HG02798 (cell line): ENCODE measurements around the gene ARHGEF17.
"Not testable (repeated sequence)": the region's sequence is repeated elsewhere in the genome, so short reads cannot be mapped to it uniquely, and the experiment has no call there.

Experiments used
- ATAC-seq: cut with Tn5 transposase; IDR thresholded peaks from one replicate; pipeline ENCODE4 v1.9.1; 2021; ENCODE audit warnings: mild to moderate bottlenecking; ENCODE audit not compliant: unreplicated experiment, poor library complexity

Gene ARHGEF17, protein sequence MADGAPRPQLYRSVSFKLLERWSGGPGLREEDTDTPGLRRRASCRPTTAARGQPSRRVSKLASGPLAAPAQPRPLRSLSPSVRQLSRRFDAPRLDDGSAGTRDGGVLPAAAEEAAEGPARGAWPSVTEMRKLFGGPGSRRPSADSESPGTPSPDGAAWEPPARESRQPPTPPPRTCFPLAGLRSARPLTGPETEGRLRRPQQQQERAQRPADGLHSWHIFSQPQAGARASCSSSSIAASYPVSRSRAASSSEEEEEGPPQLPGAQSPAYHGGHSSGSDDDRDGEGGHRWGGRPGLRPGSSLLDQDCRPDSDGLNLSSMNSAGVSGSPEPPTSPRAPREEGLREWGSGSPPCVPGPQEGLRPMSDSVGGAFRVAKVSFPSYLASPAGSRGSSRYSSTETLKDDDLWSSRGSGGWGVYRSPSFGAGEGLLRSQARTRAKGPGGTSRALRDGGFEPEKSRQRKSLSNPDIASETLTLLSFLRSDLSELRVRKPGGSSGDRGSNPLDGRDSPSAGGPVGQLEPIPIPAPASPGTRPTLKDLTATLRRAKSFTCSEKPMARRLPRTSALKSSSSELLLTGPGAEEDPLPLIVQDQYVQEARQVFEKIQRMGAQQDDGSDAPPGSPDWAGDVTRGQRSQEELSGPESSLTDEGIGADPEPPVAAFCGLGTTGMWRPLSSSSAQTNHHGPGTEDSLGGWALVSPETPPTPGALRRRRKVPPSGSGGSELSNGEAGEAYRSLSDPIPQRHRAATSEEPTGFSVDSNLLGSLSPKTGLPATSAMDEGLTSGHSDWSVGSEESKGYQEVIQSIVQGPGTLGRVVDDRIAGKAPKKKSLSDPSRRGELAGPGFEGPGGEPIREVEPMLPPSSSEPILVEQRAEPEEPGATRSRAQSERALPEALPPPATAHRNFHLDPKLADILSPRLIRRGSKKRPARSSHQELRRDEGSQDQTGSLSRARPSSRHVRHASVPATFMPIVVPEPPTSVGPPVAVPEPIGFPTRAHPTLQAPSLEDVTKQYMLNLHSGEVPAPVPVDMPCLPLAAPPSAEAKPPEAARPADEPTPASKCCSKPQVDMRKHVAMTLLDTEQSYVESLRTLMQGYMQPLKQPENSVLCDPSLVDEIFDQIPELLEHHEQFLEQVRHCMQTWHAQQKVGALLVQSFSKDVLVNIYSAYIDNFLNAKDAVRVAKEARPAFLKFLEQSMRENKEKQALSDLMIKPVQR (N-terminal part only)

DNA sequence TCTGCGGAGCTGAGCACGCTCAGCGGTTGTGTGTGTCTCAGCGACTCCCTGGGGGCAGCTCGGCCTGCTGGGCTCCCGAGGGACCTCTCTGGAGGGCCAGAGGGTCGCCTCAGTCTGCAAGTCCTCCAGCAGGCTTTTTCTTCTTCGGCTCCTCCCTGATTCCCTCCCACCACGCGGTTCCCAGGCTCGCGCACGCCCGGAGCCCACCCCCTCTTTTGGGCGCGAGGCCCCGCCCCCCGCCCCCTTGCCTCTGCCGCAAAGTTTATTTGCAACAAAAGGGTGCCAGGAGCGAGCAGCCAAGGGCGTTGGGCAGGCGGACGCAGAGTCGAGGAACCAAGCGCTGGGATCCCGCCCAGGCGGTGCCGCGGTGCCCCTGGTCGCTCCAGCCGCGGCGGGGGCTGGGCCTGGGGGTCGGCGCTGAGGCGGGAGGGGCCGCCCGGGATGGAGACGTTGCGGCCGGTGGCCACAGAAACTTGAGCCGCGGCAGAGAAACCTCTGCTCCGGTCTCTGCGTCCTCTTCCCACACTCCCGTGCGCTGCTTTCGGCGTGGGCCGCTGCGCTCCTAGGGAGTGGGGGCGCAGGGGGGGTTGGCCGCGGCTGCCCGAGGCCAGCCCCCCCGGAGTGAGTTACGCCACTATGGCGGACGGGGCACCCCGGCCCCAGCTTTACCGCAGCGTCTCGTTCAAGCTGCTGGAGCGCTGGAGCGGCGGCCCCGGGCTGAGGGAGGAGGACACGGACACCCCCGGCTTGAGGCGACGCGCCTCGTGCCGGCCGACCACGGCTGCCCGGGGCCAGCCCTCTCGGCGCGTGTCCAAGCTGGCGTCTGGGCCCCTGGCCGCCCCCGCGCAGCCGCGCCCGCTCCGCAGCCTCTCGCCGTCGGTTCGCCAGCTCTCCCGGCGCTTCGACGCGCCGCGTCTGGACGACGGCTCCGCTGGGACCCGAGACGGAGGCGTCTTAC, at the start of gene ARHGEF17:
TSS of gene ARHGEF17 (plus strand) at position 274 of the 958 bp plus-strand sequence. CDS start at position 637, 363 bp downstream.
- ATAC-seq: peak; percentile 25

DNA sequence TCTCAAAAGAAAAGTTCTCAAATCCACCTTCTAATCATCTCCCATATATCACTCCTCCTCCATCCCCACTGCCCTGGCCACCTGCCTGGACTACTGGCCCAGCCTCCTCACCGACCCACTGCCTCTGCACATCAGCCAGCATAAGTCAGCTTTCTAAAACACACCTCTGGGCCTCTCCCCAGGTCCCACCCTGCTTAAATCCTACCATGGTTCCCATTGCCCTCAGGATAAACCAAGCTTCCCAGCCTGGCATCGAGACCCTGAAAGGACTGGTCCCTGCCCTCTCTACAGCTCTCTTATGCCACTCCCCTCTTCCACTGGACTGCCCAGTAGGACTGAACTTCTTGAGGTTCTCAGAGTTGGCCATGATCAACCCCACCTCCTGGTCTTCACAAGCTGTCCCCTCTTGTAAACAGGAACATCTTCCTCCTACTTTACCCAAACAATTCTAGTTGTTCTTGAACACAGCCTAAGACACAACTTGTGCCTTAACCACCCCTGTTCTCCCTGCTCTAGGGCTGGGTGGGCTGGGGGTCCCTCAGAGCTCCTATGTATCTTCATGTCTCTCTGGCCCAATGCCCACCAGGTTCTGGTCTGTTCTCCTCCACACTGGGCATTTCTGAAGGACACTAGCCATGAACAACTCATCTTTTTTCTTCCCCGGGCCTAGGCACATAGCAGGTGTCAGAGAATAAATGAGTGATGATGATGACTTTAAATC, 48.5 kb upstream of the ARHGEF17 start:
- ATAC-seq: no peak

DNA sequence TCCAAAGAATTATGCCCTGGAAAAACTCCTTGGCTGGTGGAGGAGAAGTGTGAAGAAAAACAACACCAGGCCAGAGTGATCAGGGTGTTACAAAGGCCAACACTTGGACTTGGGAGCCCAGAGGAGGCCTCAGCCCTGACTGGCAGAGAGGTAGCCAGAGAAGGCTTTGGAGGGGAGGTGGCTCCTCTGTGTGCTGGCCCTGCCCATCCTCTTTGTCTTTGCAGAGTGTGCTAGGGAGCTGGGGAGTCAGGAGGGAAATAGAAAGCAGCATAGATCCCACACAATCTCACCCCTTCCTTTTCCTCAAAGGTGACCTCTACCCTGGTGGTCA, 48.0 kb upstream of the ARHGEF17 start:
- no peak for ATAC-seq

DNA sequence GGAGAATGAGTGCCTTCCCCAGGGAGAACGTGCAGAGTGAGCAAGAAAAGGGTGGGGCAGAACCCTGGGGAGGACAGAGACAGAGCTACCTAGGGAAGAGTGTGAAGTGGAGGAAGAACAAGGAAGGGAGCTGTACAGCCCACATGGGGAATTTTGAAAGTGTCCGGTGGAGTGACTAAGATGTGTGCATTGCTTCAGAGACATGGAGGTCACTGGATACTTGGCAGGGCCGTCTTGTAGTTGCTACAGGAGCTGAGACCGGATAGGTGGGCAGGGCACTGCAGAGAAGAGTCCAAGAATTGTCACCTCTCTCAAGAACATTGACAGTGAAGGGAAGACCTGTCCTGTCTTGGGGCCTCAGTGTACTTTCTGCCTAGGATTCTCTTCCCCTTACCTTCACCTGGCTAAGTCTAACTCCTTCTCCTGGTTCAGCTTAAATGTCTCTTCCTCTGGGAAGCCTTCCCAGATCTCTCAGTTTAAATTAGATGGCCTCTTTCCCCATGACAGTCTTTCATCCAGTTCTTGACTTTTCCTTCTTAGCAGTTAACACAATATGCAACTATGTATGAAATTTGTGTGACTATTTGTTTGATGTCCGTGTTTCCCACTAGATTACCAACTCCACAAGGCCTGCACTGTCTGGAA, 45.1 kb upstream of the ARHGEF17 start:
- ATAC-seq: no peak

DNA sequence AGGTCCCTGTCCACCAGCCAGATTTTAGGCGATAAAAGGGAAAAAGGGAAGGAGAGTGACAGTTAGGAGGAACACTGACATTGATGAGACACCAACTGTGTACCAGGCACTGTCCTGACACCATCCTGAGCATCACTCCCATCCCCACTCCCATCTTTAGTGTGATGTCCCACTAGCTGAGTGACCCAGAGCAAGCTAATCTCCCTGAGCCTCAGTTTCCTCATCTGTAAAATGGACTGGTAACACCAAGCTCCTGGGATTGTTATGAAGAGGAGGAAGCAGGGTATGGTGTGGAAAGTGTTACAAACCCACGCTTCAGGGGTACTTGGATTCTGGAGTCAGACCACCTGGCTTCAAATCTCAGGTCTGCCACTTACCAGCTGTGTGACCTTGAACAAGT, 44.4 kb upstream of the ARHGEF17 start:
- ATAC-seq: no peak

DNA sequence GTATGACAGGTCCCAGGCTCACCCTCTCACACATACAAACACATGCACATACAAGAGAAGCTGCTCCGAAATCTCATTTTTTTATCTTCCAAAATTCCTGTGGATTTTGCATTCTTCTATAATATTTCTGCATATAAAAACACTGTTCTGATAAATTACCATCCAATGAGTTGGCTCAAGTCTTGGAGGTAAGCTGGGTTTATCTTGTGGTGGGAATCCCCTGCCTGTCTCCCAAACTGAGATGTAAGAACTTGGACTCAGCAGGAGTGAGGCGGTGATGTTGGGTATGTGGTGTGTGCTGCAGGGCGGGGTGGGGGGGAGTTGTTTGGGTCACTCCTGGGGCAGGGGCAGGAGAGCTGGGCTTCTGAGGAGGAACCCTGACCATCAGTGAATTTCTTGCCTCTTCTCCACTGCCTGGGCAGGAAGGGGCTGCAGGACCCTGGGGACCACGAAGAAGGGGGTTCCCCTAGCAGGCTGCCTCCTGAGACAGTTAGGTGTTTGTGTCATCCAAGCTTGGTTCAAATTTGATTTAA, 42.7 kb upstream of the ARHGEF17 start:
- no peak for ATAC-seq

DNA sequence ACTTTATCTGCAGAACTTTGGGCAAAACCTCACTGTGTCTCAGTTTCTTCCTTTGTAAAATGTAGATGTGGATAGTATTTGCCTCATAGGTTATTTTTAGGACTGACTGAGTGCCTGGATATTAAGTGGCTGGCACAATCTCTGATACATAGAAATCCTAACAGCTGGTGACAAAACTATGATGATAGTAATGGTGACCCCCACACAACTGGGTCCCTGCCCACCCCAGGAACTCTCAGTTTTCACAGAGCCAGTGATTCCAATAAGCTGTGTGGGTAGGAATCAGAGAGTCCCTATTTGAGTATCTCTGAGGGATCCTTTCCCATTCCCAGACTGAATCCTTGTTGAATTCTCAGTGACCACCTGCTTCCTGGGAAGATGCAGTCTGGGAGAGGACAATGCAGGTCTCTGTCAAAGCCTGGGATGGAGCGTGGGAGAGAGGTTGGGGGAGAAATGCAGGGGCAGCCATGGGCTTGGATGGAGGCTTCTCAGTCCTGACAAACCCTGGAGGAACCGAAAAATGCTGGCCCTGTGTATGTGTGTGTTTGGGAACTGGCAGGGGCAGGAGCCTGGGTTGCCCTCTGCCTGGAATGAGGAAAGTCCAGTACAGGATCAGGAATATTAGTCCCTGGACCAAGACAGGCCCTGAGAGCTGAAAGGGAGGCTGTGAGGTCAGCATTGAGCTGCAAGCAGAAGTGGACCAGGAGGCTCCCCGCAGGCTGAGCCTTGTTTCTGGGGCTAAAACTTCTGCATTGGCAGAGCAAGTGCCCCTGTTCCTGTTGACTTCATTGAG, 42.0 kb upstream of the ARHGEF17 start:
- ATAC-seq: no peak

DNA sequence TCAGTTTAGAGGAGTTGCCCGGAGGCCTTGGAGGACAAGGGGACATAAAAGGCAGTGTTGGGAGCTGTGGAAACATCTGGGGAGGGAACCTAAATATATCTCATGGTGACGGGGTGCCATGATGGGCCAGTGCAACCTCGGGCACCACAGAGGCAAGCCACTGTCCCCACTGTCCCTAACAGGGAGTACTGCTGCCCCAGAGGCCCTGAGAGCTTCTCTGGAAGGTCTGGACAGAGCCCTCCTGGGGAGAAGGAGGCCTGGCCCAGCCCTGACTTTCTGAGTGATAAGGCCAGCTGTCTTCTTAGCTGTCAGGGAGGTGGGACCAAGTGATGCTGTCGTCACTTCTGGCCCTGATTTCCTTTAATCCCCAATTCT, 41.4 kb upstream of the ARHGEF17 start:
- no peak for ATAC-seq

DNA sequence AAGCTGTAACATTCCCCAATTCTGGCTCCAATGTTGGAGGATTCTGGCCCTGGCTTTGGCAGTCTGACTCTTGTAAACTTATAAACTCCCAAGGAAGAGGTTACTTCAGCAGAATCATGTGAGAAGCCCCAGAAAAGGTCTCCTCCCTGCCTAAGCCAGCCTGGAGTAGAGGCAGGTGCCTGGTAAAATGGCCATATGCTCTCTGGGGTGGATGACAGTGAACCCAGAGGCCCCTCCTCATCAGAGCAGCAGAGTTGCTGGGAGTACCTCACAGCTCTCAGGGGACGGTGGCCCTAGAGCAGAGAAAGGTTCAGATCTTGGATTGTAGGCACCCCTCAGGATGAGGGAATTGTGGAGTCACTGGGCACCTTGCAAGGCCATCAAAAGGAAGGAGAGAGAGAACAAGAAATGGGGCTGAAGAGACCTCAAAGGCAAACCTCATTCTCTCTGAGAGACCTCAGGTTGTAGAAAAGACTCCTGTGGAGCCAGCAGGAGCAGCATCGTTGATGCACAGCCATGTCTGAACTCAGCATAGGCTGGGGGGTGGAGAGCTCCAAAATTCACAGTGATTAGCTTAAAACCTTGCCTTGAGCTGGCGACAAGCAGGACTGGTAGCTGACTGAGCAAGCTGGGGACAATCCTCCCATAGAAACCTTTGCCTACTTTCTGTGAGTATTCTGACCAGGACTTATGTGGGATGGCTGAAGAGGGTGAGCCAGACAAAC, 40.8 kb upstream of the ARHGEF17 start:
- ATAC-seq: no peak

DNA sequence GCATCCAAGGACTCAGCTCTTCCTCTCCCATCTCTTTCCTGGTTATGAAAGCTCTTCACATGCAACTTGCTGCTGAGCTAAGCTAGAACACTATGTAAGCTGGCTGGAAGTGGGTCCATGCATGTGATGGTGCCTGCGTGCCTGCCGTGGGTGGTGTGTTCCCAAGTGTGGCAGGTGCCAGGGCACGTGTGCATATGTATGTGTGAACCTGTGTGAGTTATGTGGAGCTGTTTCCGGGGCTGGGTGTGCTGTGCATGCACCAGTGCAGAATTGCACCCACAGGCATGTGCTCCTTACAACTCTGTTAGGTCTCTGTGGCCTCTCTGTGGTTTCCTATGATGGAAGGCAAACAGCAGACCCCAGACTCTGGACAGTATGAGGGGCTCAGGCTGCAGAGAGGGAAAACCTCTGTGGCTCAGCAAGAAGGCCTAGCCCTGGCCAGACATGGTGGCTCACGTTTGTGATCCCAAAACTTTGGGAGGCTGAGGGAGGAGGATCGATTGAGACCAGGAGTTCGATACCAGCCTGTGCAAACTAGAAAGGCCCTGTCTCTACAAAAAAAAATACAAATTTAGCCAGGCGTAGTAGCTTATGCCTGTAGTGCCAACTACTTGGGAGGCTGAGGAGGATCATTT, 40.1 kb upstream of the ARHGEF17 start:
- ATAC-seq: no peak

DNA sequence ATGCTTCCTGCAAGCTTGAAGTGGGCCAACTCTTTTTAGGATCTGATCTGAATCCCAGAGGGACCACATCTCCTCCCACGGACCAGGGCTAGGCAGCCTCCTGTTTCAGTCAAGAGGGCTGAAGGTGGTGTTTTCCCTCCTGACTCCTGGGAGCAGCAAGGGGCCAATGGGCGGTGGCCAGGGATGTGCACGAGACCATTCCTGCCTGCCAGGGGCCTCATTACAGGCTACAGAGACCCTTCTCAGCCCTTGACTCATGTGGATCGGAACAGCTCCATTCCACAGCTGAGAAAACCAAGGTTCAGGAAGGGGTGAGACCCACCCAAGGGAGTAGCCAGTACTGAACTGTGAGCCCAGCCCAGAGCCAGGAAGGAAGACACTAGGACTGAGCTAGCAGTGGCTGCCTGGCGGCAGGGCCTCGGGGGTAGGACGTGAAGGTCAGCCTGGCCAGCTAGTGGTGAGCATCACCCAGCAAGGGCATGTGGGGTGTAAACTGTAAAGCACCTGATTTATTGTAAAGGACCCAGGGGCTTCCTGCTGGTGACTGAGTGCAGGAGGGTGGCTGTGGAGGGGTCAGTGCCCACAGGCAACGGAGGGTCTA, 39.3 kb upstream of the ARHGEF17 start:
- no peak for ATAC-seq

DNA sequence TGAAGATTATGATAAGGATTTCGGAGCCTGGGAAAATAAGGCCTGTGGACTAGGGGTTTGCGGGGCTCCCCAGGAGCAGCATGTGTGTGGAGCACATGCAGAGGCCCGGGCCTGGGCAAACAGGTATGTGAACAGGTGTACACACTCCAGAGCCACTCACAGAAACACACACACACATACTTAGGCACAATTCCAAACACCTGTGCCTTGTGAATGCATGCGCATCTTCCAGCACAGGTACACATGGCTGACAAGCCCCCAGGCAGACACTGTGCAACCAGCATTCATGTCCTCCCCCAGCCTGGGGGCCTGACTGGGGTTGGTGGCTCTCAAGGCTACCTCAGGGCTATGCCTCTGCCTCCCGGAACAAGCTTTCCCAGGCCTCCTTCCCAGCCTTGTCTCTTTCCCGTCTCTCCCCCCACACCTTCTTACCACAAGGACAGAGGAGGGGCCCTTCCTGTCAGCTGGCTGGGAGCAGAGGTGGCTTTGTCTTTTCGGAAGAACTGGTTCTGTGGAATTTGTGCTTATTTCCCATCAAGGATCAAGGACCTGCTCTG, 38.5 kb upstream of the ARHGEF17 start:
- no peak for ATAC-seq

DNA sequence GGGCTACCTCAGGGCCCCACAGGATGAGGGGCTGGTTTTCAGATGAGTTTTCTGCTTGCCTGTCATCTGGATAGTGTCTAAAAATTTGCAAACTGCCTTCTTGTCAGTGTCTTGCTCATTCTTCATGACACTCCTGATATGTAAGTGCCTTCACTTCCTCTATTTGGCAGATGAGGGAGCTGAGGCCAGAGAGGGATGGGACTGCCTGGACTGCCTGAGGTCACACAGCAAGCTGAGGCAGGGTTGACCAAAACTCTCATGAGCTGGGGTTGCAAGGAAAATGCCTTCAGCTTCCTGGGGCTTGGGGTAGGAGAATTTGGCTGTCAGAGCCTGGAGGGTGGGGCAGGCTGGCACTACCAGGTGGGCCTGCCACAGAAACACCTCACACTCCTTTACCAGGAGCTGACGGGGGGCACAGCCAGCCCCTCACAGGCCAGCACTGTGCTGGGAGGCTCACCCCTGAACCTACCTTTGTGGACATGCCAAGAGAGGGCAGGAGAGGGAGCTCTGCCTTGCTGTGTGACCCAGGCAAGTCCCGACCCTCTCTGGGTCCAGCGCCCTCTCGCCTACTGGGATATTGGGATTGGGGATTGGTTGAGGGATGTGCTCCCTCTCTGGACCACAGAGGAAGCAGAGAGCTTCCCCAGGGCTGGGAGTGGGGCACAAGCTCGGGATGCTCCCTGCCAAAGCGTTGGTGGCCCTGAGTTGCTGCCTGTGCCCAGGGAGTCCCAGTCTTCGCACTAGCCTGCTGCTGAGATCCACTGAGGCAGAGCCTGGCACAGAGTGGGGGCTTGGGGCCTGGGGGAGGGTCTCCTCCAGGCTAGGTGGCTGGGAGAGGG, 37.8 kb upstream of the ARHGEF17 start:
- ATAC-seq: no peak

DNA sequence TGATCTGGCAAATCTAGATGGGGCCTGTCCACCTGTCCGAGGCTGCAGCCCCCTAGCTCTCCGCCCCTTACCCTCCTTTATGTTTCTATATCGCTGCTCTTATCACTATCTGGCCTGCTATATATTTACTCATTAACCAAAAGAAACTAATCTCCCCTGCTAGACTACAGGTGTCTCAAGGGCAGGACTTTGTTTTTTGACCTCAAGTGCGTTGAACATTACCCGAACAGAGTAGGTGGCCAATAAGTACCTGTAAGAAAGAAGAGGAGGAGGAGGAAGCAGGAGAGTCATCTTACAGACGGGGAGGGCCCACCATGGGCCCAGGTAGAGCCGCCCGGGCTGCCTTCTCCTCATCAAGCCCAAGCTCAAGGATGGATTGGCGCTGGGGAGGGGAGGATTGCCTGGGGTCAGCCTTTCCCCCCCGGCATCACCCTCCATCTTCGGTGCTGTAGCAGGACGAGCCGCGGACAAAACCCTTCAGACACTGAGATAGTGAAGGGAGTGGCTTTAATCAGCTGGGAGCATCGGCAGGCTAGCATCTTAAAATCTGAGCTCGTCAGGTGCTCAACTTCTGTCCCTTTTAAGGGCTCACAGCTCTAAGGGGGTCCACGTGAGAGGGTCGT, 37.1 kb upstream of the ARHGEF17 start:
- no peak for ATAC-seq

DNA sequence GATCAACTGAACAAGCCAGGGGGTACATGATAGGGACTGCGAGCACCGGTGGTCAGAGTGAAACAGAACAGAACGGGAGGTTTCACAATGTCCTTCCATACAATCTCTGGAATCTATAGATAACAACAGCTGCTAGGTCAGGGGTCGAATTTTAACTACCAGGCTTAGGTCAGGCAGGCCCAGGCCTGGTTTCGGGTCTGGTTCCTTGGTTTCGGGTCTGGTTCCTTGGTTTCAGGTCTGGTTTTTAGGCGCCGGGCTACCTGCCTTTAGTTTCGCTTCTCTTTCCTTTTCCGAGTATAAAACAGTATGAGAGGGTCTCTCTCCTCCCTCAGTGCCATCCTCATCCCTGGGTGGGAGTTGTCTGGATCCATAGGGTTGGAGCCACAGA, 36.6 kb upstream of the ARHGEF17 start:
- not testable (repeated sequence) for ATAC-seq
